ENCODE data around the gene AFDN. TPM values are rescaled to one million over a fixed set of nuclear protein-coding genes. Genes with fewer than 3 reads are reported as not detected.

AFDN gene
- total and polyA plus RNA-seq, 2 of the 8 experiments (the other 6 are each of a cell fraction or from before 2014, with no cell fraction given) = 53.4 to 192 TPM

- Histone ChIP-seq H2BK5ac (ENCODE audit: low read depth, low read length) (no peak overlapping the region), H3K4me3 (ENCODE audit: extremely low read depth in 1 of 4, insufficient read depth in 2 of 4, low read depth in 3 of 4, low read length in 4 of 4) (no peak overlapping the region), H2AFZ (ENCODE audit: low read length) (no peak overlapping the region), H2BK15ac (ENCODE audit: low read length) (no peak overlapping the region), H2BK20ac (ENCODE audit: low read length) (no peak overlapping the region), H3K9me3 (ENCODE audit: insufficient read depth in 2 of 2, low read depth in 1 of 2, low read length in 1 of 2) (peaks cover 0 to 6% of the 10 kb centered on the region in 2 experiments; a peak in 1 of 4 replicates), H3K23ac (ENCODE audit: insufficient read length) (no peak overlapping the region), H3K36me3 (ENCODE audit: control insufficient read depth in 2 of 4, insufficient read depth in 4 of 4, low read length in 3 of 4) (no peaks in the 10 kb centered on the region), H4K20me1 (replicated peaks in 1 of 2; ENCODE audit: control insufficient read depth in 1 of 2, insufficient read depth in 2 of 2, low read length in 2 of 2) (peaks cover 0 to 2% of the 10 kb centered on the region in 2 experiments), H2BK120ac (replicated peaks; ENCODE audit: low read depth, low read length) (no peak overlapping the region), H3K27ac (ENCODE audit: low read depth, low read length) (no peak overlapping the region), H3K23me2 (ENCODE audit: low read depth, low read length) (no peaks in the 10 kb centered on the region), H3K4me2 (ENCODE audit: insufficient read depth in 1 of 2, low read depth in 2 of 2, low read length in 2 of 2) (no peak overlapping the region), H3K18ac (ENCODE audit: extremely low read depth, low read length) (no peak overlapping the region), H3K79me1 (ENCODE audit: low read depth, low read length) (no peaks in the 10 kb centered on the region), H4K8ac (ENCODE audit: extremely low read depth, insufficient read depth, low read length) (no peak overlapping the region), H3K56ac (replicated peaks; ENCODE audit: insufficient read length, low read depth, low read length) (no peak overlapping the region), H4K5ac (ENCODE audit: insufficient read length, low read depth, low read length) (no peak overlapping the region), H2BK12ac (ENCODE audit: low read depth, low read length) (no peak overlapping the region), H4K91ac (replicated peaks; ENCODE audit: insufficient read length, low read length) (no peak overlapping the region), H3K27me3 (replicated peaks in 1 of 4; ENCODE audit: control insufficient read depth in 3 of 4, extremely low read depth in 1 of 4, insufficient read depth in 3 of 4, low read length in 3 of 4) (no peaks in the 10 kb centered on the region), H3K4me1 (replicated peaks in 1 of 4; ENCODE audit: control insufficient read depth in 3 of 4, insufficient read depth in 4 of 4, low read length in 3 of 4) (peaks cover 0 to 7% (median 5%) of the 10 kb centered on the region in 4 experiments; a peak in 4 of 7 replicates), H3K14ac (ENCODE audit: insufficient read length) (no peak overlapping the region), H3K79me2 (ENCODE audit: control insufficient read depth in 1 of 2, insufficient read depth in 2 of 2, low read length in 2 of 2) (no peaks in the 10 kb centered on the region), H3K4ac (replicated peaks; ENCODE audit: insufficient read length, low read depth, low read length) (no peak overlapping the region), H3K9ac (replicated peaks in 1 of 4; ENCODE audit: extremely low read depth in 1 of 4, low read depth in 3 of 4, low read length in 3 of 4) (no peak overlapping the region), H2AK5ac (ENCODE audit: low read depth, low read length) (no peak overlapping the region)
- 96% methylated on average over 19 of the region's 43 CpGs; no CpG with 5 or more reads in 1 of the 2 experiments for WGBS, 2 experiments (ENCODE audit: extremely low coverage in 1 of 2, insufficient coverage in 1 of 2, insufficient read length in 1 of 2, insufficient replicate concordance in 2 of 2, low coverage in 1 of 2, low lambda C conversion rate in 2 of 2, missing lambda C conversion rate in 1 of 2)
- no peak for FAIRE-seq
- DNase-seq (ENCODE audit: low read depth in 1 of 2, low spot score in 2 of 2) = peak in 1 of 2 experiments; percentile 29
- ChIA-PET CTCF (ENCODE audit: partially characterized antibody) (interaction anchor here (0.9 kb wide), 1 partner anchor 82 kb away, joined by 3 read pairs; no protein-coding TSS in a partner anchor), POLR2A (ENCODE audit: partially characterized antibody) (no interaction called here)
- TF ChIP-seq TAF7 (optimal IDR thresholded peaks at IDR 0.05; ENCODE audit: borderline replicate concordance, low read depth, low read length) (no peak), NANOG (IDR thresholded peaks at IDR 0.05; ENCODE audit: insufficient read depth, low read depth, low read length, poor library complexity, severe bottlenecking) (no peak), TCF12 (IDR thresholded peaks at IDR 0.05; ENCODE audit: low read depth, low read length) (no peak), NRF1 (IDR thresholded peaks at IDR 0.05; ENCODE audit: low read depth, low read length) (no peak), SP2 (IDR thresholded peaks at IDR 0.05; ENCODE audit: low read length) (no peak), RFX5 (IDR thresholded peaks at IDR 0.05; ENCODE audit: borderline replicate concordance, low read depth, low read length) (no peak), ATF3 (IDR thresholded peaks at IDR 0.05; ENCODE audit: insufficient read depth, low read depth, low read length) (no peak), E2F6 (IDR thresholded peaks at IDR 0.05) (no peak), SUZ12 (IDR thresholded peaks at IDR 0.05; ENCODE audit: low read length) (no peak), KDM1A (IDR thresholded peaks at IDR 0.05; ENCODE audit: borderline replicate concordance, low read length) (no peak), EGR1 (IDR thresholded peaks at IDR 0.05; ENCODE audit: borderline replicate concordance, low read depth, low read length) (no peak), TEAD4 (IDR thresholded peaks at IDR 0.05; ENCODE audit: low read depth, low read length) (no peak)
Observed at GRCh38 chr6:167977717-167978467, 151.2 kb downstream of the AFDN start.

Measured in H1 (cell line).